Immature natural killer cell (primary cell): ENCODE results near the gene TMEM98. TPM values are rescaled to one million over a fixed set of nuclear protein-coding genes. Genes with fewer than 3 reads are reported as not detected.
A peak's percentile ranks its signal among the peaks of the same experiment; 100 is the strongest.
"Not testable (repeated sequence)": the region's sequence is repeated elsewhere in the genome, so short reads cannot be mapped to it uniquely, and the experiment has no call there.

Experiments used
- DNase-seq, 3 donors: peaks; one replicate each; pipeline ENCODE4 v3.0.0; 2022; ENCODE audit warnings: mixed read lengths in 1 of 3
- H3K27ac Mint-ChIP-seq, 6 donors: one replicate each; pipeline ENCODE4 v1.8.0; 2020; ENCODE audit warnings: mixed read lengths in 6 of 6, mild to moderate bottlenecking in 5 of 6, inconsistent platforms in 4 of 6, moderate library complexity in 3 of 6
- H3K27me3 Mint-ChIP-seq, 3 donors: one replicate each; pipeline ENCODE4 v1.8.0; 2020 to 2021; ENCODE audit warnings: low read depth in 3 of 3, mild to moderate bottlenecking in 3 of 3, mixed read lengths in 3 of 3, moderate library complexity in 3 of 3, inconsistent platforms in 1 of 3
- H3K36me3 Mint-ChIP-seq, 3 donors: one replicate each; pipeline ENCODE4 v1.8.0; 2020; ENCODE audit warnings: mixed read lengths in 3 of 3, inconsistent platforms in 2 of 3, mild to moderate bottlenecking in 2 of 3
- H3K4me1 Mint-ChIP-seq, 2 donors: one replicate each; pipeline ENCODE4 v1.8.0; 2020; ENCODE audit warnings: inconsistent platforms in 2 of 2, mild to moderate bottlenecking in 2 of 2, mixed read lengths in 2 of 2, moderate library complexity in 1 of 2
- H3K4me3 Mint-ChIP-seq, 5 donors: one replicate each; pipeline ENCODE4 v1.8.0; 2020; ENCODE audit warnings: mild to moderate bottlenecking in 5 of 5, mixed read lengths in 5 of 5, inconsistent platforms in 3 of 5, moderate library complexity in 3 of 5
- H3K9me3 Mint-ChIP-seq, 6 donors: one replicate each; pipeline ENCODE4 v1.8.0; 2020; ENCODE audit warnings: mild to moderate bottlenecking in 6 of 6, mixed read lengths in 6 of 6, inconsistent platforms in 4 of 6, moderate library complexity in 3 of 6
- polyA plus RNA-seq, 3 donors: library from polyadenylated mRNA; unstranded; fragments of 300-500 nt; fragmentation: Illumina TruSeq; gene quantifications; one replicate each; pipeline ENCODE4 v1.2.3, GENCODE V29; 2021

The TMEM98 gene
- polyA plus RNA-seq, 3 donors from 2014 or later = not detected

DNA sequence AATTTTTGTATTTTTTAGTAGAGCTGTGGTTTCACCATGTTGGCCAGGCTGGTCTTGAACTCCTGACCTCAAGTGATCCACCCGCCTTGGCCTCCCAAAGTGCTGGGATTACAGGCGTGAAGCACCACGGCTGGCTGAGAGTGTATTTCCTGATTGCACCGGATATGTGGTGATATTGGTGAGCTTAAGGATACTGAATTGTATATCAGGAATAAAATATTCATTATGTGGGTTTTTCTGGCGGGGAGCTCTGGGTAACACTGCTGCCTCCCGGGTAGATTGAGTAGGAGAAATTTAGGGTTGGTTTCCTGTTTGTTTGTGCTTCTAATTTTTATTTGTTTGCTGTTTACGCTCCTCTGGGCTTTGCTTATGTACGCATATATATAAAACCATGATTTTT lies 7.7 kb upstream of the TMEM98 start:
- no peak overlapping the region for H3K4me3 Mint-ChIP-seq
- peaks cover 0 to 6% of the 10 kb centered on the region in 2 donors for H3K4me1 Mint-ChIP-seq
- H3K27me3 Mint-ChIP-seq = peaks cover 0 to under 1% (median 0%) of the 10 kb centered on the region in 3 donors
- no peaks in the 10 kb centered on the region for H3K9me3 Mint-ChIP-seq
- H3K27ac Mint-ChIP-seq = no peak overlapping the region
- no peaks in the 10 kb centered on the region for H3K36me3 Mint-ChIP-seq
- DNase-seq = no peak

DNA sequence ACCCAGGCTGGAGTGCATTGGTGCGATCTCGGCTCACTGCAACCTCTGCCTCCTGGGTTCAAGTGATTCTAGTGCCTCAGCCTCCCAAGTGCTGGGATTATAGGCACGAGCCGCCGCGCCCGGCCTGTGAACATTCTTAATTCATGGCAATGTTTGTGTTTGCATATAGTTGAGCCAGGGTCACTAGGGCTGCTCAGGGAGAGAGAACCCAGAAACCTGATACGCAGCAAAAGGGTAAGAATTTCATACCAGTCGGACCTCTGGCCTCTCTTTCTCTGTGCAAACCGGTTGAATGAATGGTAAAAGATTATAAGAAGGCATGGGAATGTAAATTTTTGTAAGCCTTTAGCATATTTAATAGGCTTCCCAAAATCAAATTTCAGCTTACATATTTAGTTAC lies 6.9 kb upstream of the TMEM98 start:
- Mint-ChIP-seq H3K36me3 (no peaks in the 10 kb centered on the region), H3K27me3 (peaks cover 0 to 6% (median 0%) of the 10 kb centered on the region in 3 donors), H3K27ac (no peak overlapping the region), H3K4me3 (no peak overlapping the region), H3K9me3 (no peaks in the 10 kb centered on the region), H3K4me1 (peaks cover 0 to 4% of the 10 kb centered on the region in 2 donors)
- no peak for DNase-seq

DNA sequence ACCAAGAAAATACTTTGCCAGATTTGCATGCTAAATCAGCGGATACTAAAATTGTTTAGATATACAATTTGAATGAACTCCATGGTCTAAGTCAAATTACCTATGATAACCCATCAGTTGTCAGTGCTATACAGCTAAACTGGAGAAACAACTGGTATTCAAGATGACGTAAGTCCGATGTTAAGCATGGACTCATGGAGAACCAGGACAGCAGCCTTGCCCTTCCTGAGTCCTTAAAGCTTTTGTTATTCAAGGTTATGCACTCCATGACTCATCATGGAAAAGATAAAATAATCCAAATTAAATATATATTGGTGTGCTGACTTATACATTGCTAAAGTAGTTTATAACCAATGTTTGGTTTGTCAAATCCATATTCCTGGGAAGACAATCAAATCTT lies 4.0 kb upstream of the TMEM98 start:
- not testable (repeated sequence) for H3K9me3 Mint-ChIP-seq, H3K27ac Mint-ChIP-seq, H3K4me1 Mint-ChIP-seq, DNase-seq, H3K27me3 Mint-ChIP-seq, H3K36me3 Mint-ChIP-seq, H3K4me3 Mint-ChIP-seq

DNA sequence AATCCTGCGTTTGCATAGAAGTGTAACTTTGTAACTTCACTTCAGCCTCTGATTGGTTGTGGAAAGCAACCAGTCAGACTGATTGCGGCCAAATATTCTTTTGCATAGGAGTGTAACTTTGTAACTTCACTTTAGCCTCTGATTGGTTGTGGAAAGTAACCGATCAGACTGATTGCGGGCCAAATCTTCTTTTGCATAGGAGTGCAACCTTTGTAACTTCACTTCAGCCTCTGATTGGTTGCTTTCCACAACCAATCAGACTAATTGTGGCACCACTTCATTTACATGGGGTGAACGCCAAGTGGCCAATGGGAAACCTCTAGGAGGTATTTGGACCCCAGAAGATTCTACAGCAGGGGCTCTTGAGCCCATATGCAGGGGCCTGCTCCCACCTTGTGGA lies 1.8 kb upstream of the TMEM98 start:
- Mint-ChIP-seq H3K27ac (no peak overlapping the region), H3K9me3 (no peaks in the 10 kb centered on the region), H3K4me3 (no peak overlapping the region), H3K4me1 (no peaks in the 10 kb centered on the region), H3K27me3 (peaks cover 2 to 10% (median 7%) of the 10 kb centered on the region in 3 donors), H3K36me3 (no peaks in the 10 kb centered on the region)
- no peak for DNase-seq

DNA sequence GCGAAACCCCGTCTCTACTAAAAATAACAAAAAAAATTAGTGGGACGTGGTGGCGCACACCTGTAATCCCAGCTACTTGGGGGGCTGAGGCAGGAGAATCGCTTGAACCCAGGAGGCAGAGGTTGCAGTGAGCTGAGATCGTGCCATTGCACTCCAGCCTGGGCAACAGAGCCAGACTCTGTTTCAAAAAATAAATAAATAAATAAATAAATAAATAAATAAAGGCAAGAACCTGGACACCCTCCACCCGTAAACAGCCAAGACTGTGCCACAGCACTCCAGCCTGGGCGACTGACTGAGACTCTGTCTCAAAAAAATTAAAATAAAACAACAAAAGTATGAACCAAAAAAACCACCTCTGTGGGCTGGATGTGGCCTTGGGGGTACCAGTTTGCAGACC lies 1.2 kb upstream of the TMEM98 start:
- DNase-seq, H3K4me1 Mint-ChIP-seq, H3K4me3 Mint-ChIP-seq, H3K27ac Mint-ChIP-seq, H3K9me3 Mint-ChIP-seq, H3K36me3 Mint-ChIP-seq: not testable (repeated sequence)
- peaks cover 2 to 12% (median 10%) of the 10 kb centered on the region in 3 donors for H3K27me3 Mint-ChIP-seq

DNA sequence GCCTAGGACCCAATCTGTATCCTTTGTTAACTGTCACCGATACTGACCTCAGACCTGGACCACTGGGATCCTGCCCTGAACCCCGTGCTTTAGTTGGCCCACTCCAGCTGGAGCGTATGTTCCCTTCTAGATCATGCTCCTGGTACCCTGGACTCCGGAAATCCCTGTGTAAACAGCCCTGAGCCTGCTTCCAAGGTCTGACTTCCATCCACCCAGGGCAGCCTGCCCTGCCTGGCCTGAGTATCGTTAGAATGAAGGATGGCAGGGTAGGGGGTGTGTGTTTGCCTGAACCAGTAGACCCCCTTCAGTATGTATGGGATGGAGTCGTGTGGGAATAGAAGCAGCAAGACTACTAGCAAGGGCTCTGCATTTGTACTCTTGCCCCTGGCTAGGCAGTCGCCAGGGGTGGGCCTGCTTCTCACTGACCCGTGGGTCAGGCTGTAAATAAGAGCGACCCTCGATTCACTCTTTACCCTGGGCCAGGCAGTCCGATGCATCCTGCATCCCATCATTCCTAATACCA lies 691 bp upstream of the TMEM98 start:
- H3K4me3 Mint-ChIP-seq = peak overlapping the region in 3 of 5 donors; percentile 18 to 42 (median 34)
- no peaks in the 10 kb centered on the region for H3K36me3 Mint-ChIP-seq
- H3K27ac Mint-ChIP-seq = no peak overlapping the region
- peaks cover 2 to 12% (median 10%) of the 10 kb centered on the region in 3 donors for H3K27me3 Mint-ChIP-seq
- H3K4me1 Mint-ChIP-seq = no peaks in the 10 kb centered on the region
- DNase-seq = no peak
- no peaks in the 10 kb centered on the region for H3K9me3 Mint-ChIP-seq

DNA sequence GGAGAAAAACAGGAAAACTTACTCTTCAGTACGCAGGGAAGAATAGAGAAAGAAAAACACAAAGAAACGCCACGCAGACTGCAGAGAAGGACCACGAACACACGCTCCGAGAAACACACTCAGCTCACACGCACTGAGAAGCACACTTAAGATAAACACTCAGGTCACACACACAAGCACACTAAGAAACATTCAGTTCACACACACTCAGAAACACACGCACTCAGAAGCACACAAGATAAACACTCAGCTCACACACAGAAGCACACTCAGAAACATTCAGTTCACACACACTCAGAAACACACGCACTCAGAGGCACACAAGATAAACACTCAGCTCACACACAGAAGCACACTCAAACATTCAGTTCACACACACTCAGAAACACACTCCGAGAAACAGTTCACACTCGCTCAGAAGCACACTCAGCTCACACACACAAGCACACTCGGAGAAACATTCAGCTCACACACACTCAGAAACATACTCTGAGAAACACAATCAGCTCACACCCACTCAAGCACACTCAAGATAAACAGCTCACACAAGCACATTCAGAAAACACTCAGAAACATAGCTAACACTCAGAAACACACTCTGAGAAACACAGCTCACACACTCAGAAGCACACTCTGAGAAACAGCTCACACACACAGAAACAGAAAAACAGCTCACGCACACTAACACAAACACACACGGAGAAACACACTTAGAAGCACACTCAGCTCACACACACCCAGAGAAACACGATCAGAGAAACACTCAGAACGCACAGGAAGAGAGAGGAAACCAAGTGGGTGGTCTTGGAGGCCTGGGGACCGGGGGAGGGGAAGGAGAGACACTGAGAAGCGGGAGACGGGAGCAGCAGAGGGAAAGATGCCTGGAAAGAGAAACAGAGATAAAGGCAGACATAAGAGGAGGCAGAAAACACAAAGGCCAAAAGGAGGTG lies 908 bp downstream of the TMEM98 start:
- peaks cover 2 to 12% (median 10%) of the 10 kb centered on the region in 3 donors for H3K27me3 Mint-ChIP-seq
- no peaks in the 10 kb centered on the region for H3K4me1 Mint-ChIP-seq
- no peak for DNase-seq
- H3K36me3 Mint-ChIP-seq = no peaks in the 10 kb centered on the region
- no peaks in the 10 kb centered on the region for H3K9me3 Mint-ChIP-seq
- H3K27ac Mint-ChIP-seq = no peak overlapping the region
- no peak overlapping the region for H3K4me3 Mint-ChIP-seq

DNA sequence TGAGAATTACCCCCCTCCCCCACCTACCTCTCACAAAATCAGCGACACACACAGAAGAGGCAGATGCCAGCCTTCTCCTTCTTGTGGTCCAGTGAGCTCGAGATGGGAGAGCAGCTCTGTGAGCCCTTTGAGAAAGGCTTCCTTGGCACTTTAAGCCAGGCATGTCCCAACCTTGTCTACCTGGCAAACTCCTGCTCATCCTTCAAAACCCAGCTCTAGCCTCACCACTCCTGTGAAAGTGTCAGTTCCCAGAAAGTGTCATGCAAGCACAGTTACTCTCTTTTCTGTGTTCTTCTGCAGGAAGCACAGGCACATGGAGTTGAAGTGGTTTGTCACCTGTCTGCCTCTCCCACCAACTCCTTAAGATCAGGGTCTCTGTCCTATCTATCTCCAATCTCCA lies 1.6 kb downstream of the TMEM98 start:
- no peak for DNase-seq
- no peaks in the 10 kb centered on the region for H3K36me3 Mint-ChIP-seq
- H3K27me3 Mint-ChIP-seq = peaks cover 2 to 12% (median 10%) of the 10 kb centered on the region in 3 donors
- H3K9me3 Mint-ChIP-seq = no peaks in the 10 kb centered on the region
- no peak overlapping the region for H3K4me3 Mint-ChIP-seq
- H3K27ac Mint-ChIP-seq = no peak overlapping the region
- H3K4me1 Mint-ChIP-seq = no peaks in the 10 kb centered on the region

DNA sequence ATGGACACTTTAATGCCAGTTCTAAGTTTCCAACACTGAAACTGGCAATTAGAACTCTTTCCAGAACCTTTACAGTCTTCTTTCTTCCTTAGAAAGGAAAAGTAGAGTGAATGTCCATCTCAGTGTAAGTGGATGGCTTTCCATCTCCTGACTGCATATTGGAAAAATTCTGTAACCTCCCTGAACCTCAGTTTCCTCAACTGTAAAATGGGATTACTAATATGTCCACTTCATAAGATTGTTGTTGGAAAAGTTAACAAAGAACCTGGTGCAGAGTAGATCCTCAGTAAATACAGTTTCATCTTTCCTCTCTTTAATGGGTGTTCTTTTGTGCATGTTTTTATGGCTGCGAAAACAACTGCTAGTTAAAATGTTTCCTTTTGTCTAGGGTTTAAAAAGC lies 2.6 kb downstream of the TMEM98 start:
- no peaks in the 10 kb centered on the region for H3K9me3 Mint-ChIP-seq
- no peak for DNase-seq
- H3K4me3 Mint-ChIP-seq = no peak overlapping the region
- H3K27ac Mint-ChIP-seq = no peak overlapping the region
- no peaks in the 10 kb centered on the region for H3K4me1 Mint-ChIP-seq
- peaks cover 2 to 18% (median 7%) of the 10 kb centered on the region in 3 donors for H3K27me3 Mint-ChIP-seq
- no peaks in the 10 kb centered on the region for H3K36me3 Mint-ChIP-seq

DNA sequence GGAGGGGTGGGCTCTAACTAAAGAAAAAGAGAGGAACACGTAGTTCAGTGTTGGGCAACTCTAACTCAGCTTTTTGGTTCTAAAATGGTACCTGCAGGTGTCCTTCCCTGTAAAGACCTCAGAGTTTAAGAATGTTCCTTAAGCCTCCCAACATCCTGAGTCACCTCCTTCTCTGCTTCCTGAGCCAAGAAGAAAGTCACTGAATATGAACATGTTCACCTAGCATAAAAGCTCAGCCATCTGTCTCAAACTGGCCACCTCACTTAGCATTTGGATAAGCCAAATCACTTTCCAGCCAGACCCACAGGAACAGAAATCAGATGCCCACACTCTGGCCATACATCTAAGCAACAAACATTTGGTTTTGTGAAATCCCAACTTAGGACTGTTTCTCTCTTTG lies 3.7 kb downstream of the TMEM98 start:
- Mint-ChIP-seq H3K9me3 (no peaks in the 10 kb centered on the region), H3K4me1 (no peaks in the 10 kb centered on the region), H3K27ac (no peak overlapping the region), H3K36me3 (no peaks in the 10 kb centered on the region), H3K27me3 (peaks cover 3 to 18% (median 3%) of the 10 kb centered on the region in 3 donors), H3K4me3 (no peak overlapping the region)
- no peak for DNase-seq

DNA sequence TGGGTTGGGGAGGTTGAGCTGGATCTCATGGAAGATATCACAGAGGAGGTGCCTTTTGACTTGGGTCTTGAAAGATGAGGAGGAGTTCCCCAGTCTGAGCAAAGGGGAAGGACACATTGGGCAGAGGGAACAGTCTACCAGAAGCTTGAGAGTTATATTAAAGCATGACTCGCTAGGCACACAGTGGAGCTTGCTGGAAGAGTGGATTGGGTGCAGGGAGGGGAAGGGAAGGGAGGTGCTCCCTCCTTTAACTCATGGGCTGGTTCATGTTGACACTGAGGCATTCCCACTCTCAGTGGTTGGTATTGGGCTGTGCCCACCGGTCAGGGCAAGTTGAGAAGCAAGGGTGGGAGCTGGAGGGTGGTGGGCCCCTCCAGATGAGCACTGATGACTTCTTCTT lies 5.9 kb downstream of the TMEM98 start:
- no peak overlapping the region for H3K27ac Mint-ChIP-seq
- H3K4me3 Mint-ChIP-seq = no peak overlapping the region
- H3K36me3 Mint-ChIP-seq = no peaks in the 10 kb centered on the region
- peaks cover 0 to 3% of the 10 kb centered on the region in 2 donors for H3K4me1 Mint-ChIP-seq
- DNase-seq = no peak
- H3K27me3 Mint-ChIP-seq = peaks cover 3 to 20% (median 4%) of the 10 kb centered on the region in 3 donors
- no peaks in the 10 kb centered on the region for H3K9me3 Mint-ChIP-seq

DNA sequence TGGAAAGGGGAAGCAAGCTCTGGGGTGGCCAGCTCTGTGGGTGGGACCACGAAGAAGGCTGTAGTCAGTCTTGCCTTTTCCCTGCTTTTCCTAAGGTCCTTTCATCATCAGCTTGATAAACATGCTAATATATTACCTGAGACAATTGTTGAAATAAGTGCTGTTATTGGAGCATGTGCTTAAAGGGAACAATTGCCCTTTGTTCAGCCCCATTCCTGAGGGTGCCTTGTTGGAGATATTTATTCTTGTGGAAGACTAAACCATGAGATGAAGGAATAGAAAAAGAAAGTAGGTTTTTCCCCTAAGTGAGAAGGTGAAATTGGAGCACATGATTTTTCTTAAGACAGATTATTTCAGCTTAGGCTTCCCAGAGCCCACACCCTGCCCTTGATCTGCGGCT lies 7.8 kb downstream of the TMEM98 start:
- Mint-ChIP-seq H3K36me3 (no peaks in the 10 kb centered on the region), H3K27ac (no peak overlapping the region), H3K9me3 (no peaks in the 10 kb centered on the region), H3K4me1 (peaks cover 0 to 3% of the 10 kb centered on the region in 2 donors), H3K4me3 (no peak overlapping the region), H3K27me3 (peaks cover 3 to 12% (median 7%) of the 10 kb centered on the region in 3 donors)
- DNase-seq = no peak

DNA sequence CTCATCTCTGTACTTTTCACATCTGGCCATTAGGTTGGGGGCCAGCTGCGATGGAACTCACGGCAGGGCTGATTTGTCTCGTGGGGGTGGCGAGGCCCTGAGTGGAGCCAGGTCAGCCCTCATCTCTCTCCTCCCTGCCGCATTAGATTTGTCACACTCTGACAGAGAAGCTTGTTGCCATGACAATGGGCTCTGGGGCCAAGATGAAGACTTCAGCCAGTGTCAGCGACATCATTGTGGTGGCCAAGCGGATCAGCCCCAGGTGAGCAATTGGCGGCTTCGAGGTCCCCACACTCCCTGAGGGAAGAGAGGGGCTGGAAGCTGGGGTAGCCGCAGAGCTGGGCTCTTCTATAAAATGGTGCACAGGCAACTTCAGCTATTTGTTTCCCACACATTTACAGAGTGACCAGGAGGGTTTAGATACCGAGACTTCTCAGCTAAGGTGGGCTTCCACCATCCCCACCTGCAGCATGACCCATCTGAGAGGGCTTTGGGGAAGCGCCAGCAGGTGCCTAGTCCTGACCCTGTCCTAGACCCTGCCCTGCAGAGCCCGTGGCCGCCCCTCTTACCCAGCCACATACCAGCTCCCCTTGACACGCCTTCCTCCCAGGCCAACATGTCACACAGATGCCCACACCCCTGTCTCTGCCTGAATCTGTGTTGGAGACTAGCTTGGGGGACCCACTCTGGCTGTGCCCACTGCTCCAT lies 8.4 kb downstream of the TMEM98 start:
- DNase-seq = peak in 1 of 3 donors; percentile 5
- Mint-ChIP-seq H3K36me3 (no peaks in the 10 kb centered on the region), H3K27me3 (peaks cover 2 to 11% (median 8%) of the 10 kb centered on the region in 3 donors), H3K27ac (no peak overlapping the region), H3K9me3 (no peaks in the 10 kb centered on the region), H3K4me1 (peaks cover 0 to 3% of the 10 kb centered on the region in 2 donors), H3K4me3 (no peak overlapping the region)

DNA sequence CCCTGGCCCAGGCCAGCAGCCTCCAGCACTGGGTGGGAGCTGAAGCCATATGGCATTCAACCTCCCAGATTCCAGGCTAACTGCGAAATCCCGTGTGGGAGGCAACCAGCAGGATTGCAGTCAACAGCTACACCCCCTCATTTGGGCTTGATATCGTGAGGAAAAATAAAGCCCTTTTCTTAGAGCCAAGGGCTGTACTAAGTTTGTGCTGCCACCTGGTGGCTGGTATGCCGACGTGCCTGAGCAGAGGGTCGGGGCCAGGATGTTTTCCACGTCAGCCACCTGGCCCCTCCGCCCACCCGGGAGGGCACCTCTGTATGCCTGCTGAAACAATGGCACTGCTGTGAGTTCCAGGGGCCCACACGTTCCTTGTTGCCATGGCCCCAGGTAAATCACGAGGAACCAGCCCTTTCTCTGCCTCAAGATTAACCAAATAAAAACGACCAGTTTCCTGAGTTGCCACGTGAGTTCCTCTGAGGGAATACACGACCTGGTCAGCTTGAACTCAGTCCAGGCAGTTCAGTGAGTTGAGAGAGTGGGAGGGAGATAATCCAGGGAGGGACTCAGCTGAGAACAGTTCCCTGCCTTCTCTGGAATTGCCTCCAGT lies 9.0 kb downstream of the TMEM98 start:
- H3K36me3 Mint-ChIP-seq = no peaks in the 10 kb centered on the region
- no peak overlapping the region for H3K27ac Mint-ChIP-seq
- peak; percentile 18 to 40 (median 38) for DNase-seq
- H3K4me1 Mint-ChIP-seq = peaks cover 0 to 3% of the 10 kb centered on the region in 2 donors
- H3K9me3 Mint-ChIP-seq = no peaks in the 10 kb centered on the region
- peaks cover 0 to 9% (median 9%) of the 10 kb centered on the region in 3 donors for H3K27me3 Mint-ChIP-seq
- no peak overlapping the region for H3K4me3 Mint-ChIP-seq
